ENCODE results near the gene PPP1R15A.

DNA sequence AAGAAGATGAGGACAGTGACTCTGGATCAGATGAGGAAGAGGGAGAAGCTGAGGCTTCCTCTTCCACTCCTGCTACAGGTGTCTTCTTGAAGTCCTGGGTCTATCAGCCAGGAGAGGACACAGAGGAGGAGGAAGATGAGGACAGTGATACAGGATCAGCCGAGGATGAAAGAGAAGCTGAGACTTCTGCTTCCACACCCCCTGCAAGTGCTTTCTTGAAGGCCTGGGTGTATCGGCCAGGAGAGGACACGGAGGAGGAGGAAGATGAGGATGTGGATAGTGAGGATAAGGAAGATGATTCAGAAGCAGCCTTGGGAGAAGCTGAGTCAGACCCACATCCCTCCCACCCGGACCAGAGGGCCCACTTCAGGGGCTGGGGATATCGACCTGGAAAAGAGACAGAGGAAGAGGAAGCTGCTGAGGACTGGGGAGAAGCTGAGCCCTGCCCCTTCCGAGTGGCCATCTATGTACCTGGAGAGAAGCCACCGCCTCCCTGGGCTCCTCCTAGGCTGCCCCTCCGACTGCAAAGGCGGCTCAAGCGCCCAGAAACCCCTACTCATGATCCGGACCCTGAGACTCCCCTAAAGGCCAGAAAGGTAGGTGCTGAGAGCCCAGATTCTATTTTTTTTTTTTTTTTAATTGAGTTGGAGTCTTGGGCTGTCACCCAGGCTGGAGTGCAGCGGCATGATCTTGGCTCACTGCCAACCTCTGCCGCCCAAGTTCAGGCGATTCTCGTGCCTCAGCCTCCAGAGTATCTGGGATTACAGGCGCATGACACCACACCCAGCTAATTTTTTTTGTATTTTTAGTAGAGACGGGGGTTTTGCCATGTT, 2.3 kb downstream of the PPP1R15A start:
- TF ChIP-seq, protein P1, sequence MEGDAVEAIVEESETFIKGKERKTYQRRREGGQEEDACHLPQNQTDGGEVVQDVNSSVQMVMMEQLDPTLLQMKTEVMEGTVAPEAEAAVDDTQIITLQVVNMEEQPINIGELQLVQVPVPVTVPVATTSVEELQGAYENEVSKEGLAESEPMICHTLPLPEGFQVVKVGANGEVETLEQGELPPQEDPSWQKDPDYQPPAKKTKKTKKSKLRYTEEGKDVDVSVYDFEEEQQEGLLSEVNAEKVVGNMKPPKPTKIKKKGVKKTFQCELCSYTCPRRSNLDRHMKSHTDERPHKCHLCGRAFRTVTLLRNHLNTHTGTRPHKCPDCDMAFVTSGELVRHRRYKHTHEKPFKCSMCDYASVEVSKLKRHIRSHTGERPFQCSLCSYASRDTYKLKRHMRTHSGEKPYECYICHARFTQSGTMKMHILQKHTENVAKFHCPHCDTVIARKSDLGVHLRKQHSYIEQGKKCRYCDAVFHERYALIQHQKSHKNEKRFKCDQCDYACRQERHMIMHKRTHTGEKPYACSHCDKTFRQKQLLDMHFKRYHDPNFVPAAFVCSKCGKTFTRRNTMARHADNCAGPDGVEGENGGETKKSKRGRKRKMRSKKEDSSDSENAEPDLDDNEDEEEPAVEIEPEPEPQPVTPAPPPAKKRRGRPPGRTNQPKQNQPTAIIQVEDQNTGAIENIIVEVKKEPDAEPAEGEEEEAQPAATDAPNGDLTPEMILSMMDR (conservative IDR thresholded peaks at IDR 0.05; ENCODE audit: low read depth, low read length) = no peak
- TF ChIP-seq EZH2 (IDR thresholded peaks at IDR 0.05; ENCODE audit: borderline replicate concordance, low read depth, low read length, poor library complexity, severe bottlenecking) = no peak
